ENCODE results near the gene BBC3. TPM values are rescaled to one million over a fixed set of nuclear protein-coding genes. Genes with fewer than 3 reads are reported as not detected.

BBC3 gene
- total and polyA plus RNA-seq, 4 donors, result 4.1 to 22.0 (median 14.8) TPM

GRCh38 chr19:47275791-47276461, 44.9 kb upstream of the BBC3 start:
- Histone ChIP-seq H3K9ac (ENCODE audit: insufficient read depth in 1 of 2, low read length in 2 of 2) (peak overlapping the region in 1 of 2 donors; percentile 7), H3K27ac (ENCODE audit: low read depth in 1 of 2, low read length in 1 of 2) (peak overlapping the region in 1 of 2 donors; percentile 78), H3K9me3 (ENCODE audit: control insufficient read depth in 4 of 4, insufficient read depth in 3 of 4, low read length in 3 of 4) (no peaks in the 10 kb centered on the region), H3K36me3 (ENCODE audit: control insufficient read depth in 4 of 4, insufficient read depth in 4 of 4, low read length in 4 of 4) (peaks cover 0 to 8% (median 2%) of the 10 kb centered on the region in 4 donors), H3K4me1 (ENCODE audit: control insufficient read depth in 5 of 5, insufficient read depth in 5 of 5, low read length in 5 of 5) (peaks cover 3 to 21% (median 15%) of the 10 kb centered on the region in 5 donors), H3K4me3 (no peak overlapping the region), H3K27me3 (ENCODE audit: control insufficient read depth in 3 of 3, insufficient read depth in 3 of 3, low read length in 2 of 3) (no peaks in the 10 kb centered on the region)
- DNase-seq, result peak in 1 of 3 donors; percentile 33
- 69 to 85% methylated on average over 13 of the region's 13 CpGs for WGBS, 2 donors
- no peak for TF ChIP-seq CTCF (IDR thresholded peaks at IDR 0.05; ENCODE audit: control extremely low read depth, extremely low read depth)
- no peak for ATAC-seq (ENCODE audit: insufficient read depth, low FRiP score)

- Histone ChIP-seq H3K27ac (ENCODE audit: low read depth in 1 of 2, low read length in 1 of 2) (peak overlapping the region; percentile 58 to 78), H3K9ac (ENCODE audit: insufficient read depth in 1 of 2, low read length in 2 of 2) (peak overlapping the region in 1 of 2 donors; percentile 7), H3K9me3 (ENCODE audit: control insufficient read depth in 4 of 4, insufficient read depth in 3 of 4, low read length in 3 of 4) (no peaks in the 10 kb centered on the region), H3K36me3 (ENCODE audit: control insufficient read depth in 4 of 4, insufficient read depth in 4 of 4, low read length in 4 of 4) (peaks cover 0 to 16% (median 6%) of the 10 kb centered on the region in 4 donors), H3K4me1 (ENCODE audit: control insufficient read depth in 5 of 5, insufficient read depth in 5 of 5, low read length in 5 of 5) (peaks cover 3 to 21% (median 15%) of the 10 kb centered on the region in 5 donors), H3K27me3 (ENCODE audit: control insufficient read depth in 3 of 3, insufficient read depth in 3 of 3, low read length in 2 of 3) (no peaks in the 10 kb centered on the region), H3K4me3 (peak overlapping the region; percentile 29)
- WGBS, 2 donors, result 8 to 11% methylated on average over 54 to 82 of the region's 82 CpGs
- TF ChIP-seq CTCF (IDR thresholded peaks at IDR 0.05; ENCODE audit: control extremely low read depth, extremely low read depth), result no peak
- DNase-seq (peak; percentile 26 to 46 (median 34)), ATAC-seq (ENCODE audit: insufficient read depth, low FRiP score) (no peak)
Observed at GRCh38 chr19:47274891-47275761, 44.1 kb upstream of the BBC3 start.

GRCh38 chr19:47274071-47274890, 43.3 kb upstream of the BBC3 start, which contains the start of gene INAFM1:
Gene INAFM1, plus strand, starts transcription at chr19:47274885. Its CDS starts 35 bp downstream, at chr19:47274920.
- peaks cover 3 to 21% (median 15%) of the 10 kb centered on the region in 5 donors for H3K4me1 ChIP-seq (ENCODE audit: control insufficient read depth in 5 of 5, insufficient read depth in 5 of 5, low read length in 5 of 5)
- peak; percentile 88 for ATAC-seq (ENCODE audit: insufficient read depth, low FRiP score)
- H3K36me3 ChIP-seq (ENCODE audit: control insufficient read depth in 4 of 4, insufficient read depth in 4 of 4, low read length in 4 of 4), result peaks cover 0 to 21% (median 8%) of the 10 kb centered on the region in 4 donors
- 1% methylated on average over 58 to 72 of the region's 72 CpGs for WGBS, 2 donors
- H3K4me3 ChIP-seq, result peak within 1 kb of the TSS; percentile 56
- peak; percentile 96 to 98 (median 96) for DNase-seq
- no peaks in the 10 kb centered on the region for H3K27me3 ChIP-seq (ENCODE audit: control insufficient read depth in 3 of 3, insufficient read depth in 3 of 3, low read length in 2 of 3)
- peak within 1 kb of the TSS; percentile 97 to 98 for H3K27ac ChIP-seq (ENCODE audit: low read depth in 1 of 2, low read length in 1 of 2)
- H3K9ac ChIP-seq (ENCODE audit: insufficient read depth in 1 of 2, low read length in 2 of 2), result peak within 1 kb of the TSS; percentile 60 to 82
- no peak for TF ChIP-seq CTCF (IDR thresholded peaks at IDR 0.05; ENCODE audit: control extremely low read depth, extremely low read depth)
- no peaks in the 10 kb centered on the region for H3K9me3 ChIP-seq (ENCODE audit: control insufficient read depth in 4 of 4, insufficient read depth in 3 of 4, low read length in 3 of 4)

Data from lung (tissue), 12 donors.